ENCODE data around the gene PUS3. TPM values are rescaled to one million over a fixed set of nuclear protein-coding genes. Genes with fewer than 3 reads are reported as not detected.

PUS3 gene
- total RNA-seq, 4 donors from 2014 or later: 9.0 to 34.7 (median 17.9) TPM

DNA sequence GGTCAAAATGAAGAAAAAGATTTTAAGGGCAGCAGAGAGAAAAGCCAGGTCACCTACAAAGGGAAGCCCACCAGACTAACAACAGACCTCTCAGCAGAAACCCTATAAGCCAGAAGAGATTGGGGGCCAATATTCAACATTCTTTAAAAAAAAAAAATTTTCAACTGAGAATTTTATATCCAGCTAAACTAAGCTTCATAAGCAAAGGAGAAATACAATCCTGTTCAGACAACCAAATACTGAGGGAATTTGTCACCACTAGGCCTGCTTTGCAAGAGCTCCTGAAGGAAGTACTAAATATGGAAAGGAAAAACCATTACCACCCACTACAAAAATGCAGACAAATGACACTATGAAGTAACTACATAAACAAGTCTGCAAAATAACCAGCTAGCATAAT, 56.8 kb downstream of the PUS3 start:
- Histone ChIP-seq H3K27me3 (no peaks in the 10 kb centered on the region), H3K27ac (no peak overlapping the region), H3K4me1 (no peaks in the 10 kb centered on the region), H3K36me3 (no peaks in the 10 kb centered on the region), H3K9me3 (no peaks in the 10 kb centered on the region), H3K4me3 (replicated peaks in 1 of 3) (no peak overlapping the region)
- DNase-seq: no peak
- no peak for TF ChIP-seq CTCF (IDR thresholded peaks at IDR 0.05)
- no peak for TF ChIP-seq POLR2A (IDR thresholded peaks at IDR 0.05)
- intact Hi-C loops (cut with DNase I): no loop called here

Other genes starting within 250 kb of the PUS3 start
- not detected for gene ACRV1, start 222.4 kb downstream of the PUS3 start, total RNA-seq
- gene PATE1, start 156.9 kb downstream of the PUS3 start, total RNA-seq: not detected
- not detected for gene PATE2, start 124.4 kb downstream of the PUS3 start, total RNA-seq
- gene PATE3, start 115.1 kb downstream of the PUS3 start, total RNA-seq: not detected
- gene PATE4, start 69.9 kb downstream of the PUS3 start, total RNA-seq: not detected
- gene HYLS1, start 15.5 kb downstream of the PUS3 start, total RNA-seq: 1 to 10 TPM; 1.6 to 6.9 (median 3.0) TPM
- gene DDX25, start 1.3 kb upstream of the PUS3 start, total RNA-seq: 1 to 10 TPM; 1.6 to 3.8 (median 1.9) TPM
- not detected for gene VSIG10L2, start 42.8 kb upstream of the PUS3 start, total RNA-seq
- 100 to 1,000 TPM in 2 of 4 donors, 10 to 100 TPM in 2; 75.8 to 168 (median 108) TPM for gene CDON, start 159.7 kb upstream of the PUS3 start, total RNA-seq

Data from thyroid gland (tissue), 4 donors.